MM.1S (cell line): Measurements from ENCODE around the gene ZXDC.

Experiments used
- DNase-seq: peaks from one replicate; pipeline ENCODE4 v3.0.0-alpha.2; 2015
- H2AFZ ChIP-seq: fragments of 300-600 bp; sonication (generic); 2 replicates; pipeline ENCODE4 v1.6.0; 2016; ENCODE audit warnings: antibody characterized with exemption, low read length
- H3F3A ChIP-seq: fragments of 300-600 bp; sonication (generic); 2 replicates; pipeline ENCODE4 v1.6.1; 2016; ENCODE audit warnings: mild to moderate bottlenecking, antibody characterized with exemption, low read length, moderate library complexity, mixed read lengths; ENCODE audit not compliant: insufficient read depth
- H3K27ac ChIP-seq: fragments of 300-600 bp; sonication (generic); 2 replicates; pipeline ENCODE4 v1.5.1; 2016; ENCODE audit warnings: mild to moderate bottlenecking, low read length
- H3K27me3 ChIP-seq: fragments of 300-600 bp; sonication (generic); replicated peaks from 2 replicates; pipeline ENCODE4 v1.6.0; 2016; ENCODE audit warnings: low read length; ENCODE audit not compliant: insufficient read depth
- H3K36me3 ChIP-seq: fragments of 300-600 bp; sonication (generic); replicated peaks from 2 replicates; pipeline ENCODE4 v1.6.1; 2016; ENCODE audit warnings: mild to moderate bottlenecking, low read length, mixed read lengths; ENCODE audit not compliant: insufficient read depth
- H3K4me1 ChIP-seq: fragments of 300-600 bp; sonication (generic); 2 replicates; pipeline ENCODE4 v1.6.1; 2016; ENCODE audit warnings: low read length, mixed read lengths
- H3K4me2 ChIP-seq: fragments of 300-600 bp; sonication (generic); 2 replicates; pipeline ENCODE4 v1.6.0; 2016; ENCODE audit warnings: low read depth, low read length
- H3K4me3 ChIP-seq: fragments of 300-600 bp; sonication (generic); 2 replicates; pipeline ENCODE4 v1.5.1; 2016; ENCODE audit warnings: low read length, mixed read lengths
- H3K79me2 ChIP-seq: fragments of 300-600 bp; sonication (generic); 2 replicates; pipeline ENCODE4 v1.6.1; 2016; ENCODE audit warnings: mixed run types, low read length, mixed read lengths
- H3K9ac ChIP-seq: fragments of 300-600 bp; sonication (generic); 2 replicates; pipeline ENCODE4 v1.6.1; 2016; ENCODE audit warnings: low read length, mixed read lengths
- H3K9me2 ChIP-seq: fragments of 300-600 bp; sonication (generic); replicated peaks from 2 replicates; pipeline ENCODE4 v1.6.1; 2016; ENCODE audit warnings: mild to moderate bottlenecking, low read length, mixed read lengths; ENCODE audit not compliant: insufficient read depth
- H3K9me3 ChIP-seq: fragments of 300-600 bp; sonication (generic); replicated peaks from 2 replicates; pipeline ENCODE4 v1.6.1; 2016; ENCODE audit warnings: mild to moderate bottlenecking, low read length, mixed read lengths; ENCODE audit not compliant: insufficient read depth
- H4K20me1 ChIP-seq: fragments of 300-600 bp; sonication (generic); 2 replicates; pipeline ENCODE4 v1.6.1; 2016; ENCODE audit warnings: mild to moderate bottlenecking, low read length, moderate library complexity, mixed read lengths; ENCODE audit not compliant: insufficient read depth
- EZH2 ChIP-seq: fragments of 300-600 bp; sonication (generic); optimal IDR thresholded peaks from 2 replicates; pipeline ENCODE3; 2017; ENCODE audit warnings: low read depth, mild to moderate bottlenecking, antibody characterized with exemption, low read length, mixed read lengths
- EZH2phosphoT487 ChIP-seq: fragments of 300-600 bp; sonication (generic); IDR thresholded peaks from 2 replicates; pipeline ENCODE4 v1.6.1; 2018; ENCODE audit warnings: antibody characterized with exemption, low read length
- TF ChIP-seq, protein P1 (sequence below): fragments of 300-600 bp; sonication (generic); IDR thresholded peaks from 2 replicates; pipeline ENCODE4 v1.5.1; 2016; ENCODE audit warnings: antibody characterized with exemption, low read length, mixed read lengths

The ZXDC gene

DNA sequence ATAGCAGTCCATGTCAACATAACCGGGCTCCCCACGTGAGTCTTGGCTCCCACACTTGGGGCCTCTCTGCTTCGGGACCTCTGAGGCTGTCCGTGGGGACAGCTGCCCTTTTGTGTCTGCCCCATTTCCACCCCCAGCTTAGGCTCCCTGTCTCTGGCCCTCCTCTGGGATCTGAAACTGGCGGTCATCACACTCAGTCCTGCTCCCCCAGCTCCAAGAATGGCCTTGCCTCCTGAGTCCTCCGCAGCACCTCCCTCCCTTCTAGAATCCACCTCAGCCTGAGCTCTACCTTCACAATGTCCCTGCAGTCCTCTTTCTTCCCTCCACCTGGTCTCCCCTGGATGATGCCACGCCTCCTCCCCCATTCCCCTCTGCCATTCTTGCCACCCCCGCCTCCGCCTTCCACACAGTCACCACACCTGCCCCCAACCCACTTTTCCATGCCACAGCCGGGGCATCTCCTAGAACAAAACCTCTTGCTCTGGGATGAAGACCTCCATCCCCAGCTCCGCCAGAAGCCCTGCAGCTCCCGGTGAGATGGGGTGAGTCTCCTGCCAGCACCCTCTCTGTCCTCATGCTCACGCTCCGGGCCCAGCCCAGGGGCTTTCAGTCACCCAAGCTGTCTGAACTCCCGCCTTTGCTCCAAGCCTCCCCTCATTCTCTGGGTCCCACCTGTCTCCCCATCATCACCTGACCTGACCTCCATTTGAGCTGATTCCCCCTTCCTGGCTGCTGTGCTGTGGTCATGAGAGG, 7.0 kb upstream of the ZXDC start:
- Histone ChIP-seq H3K4me3 (no peak overlapping the region), H3K36me3 (no peaks in the 10 kb centered on the region), H3K9me2 (no peaks in the 10 kb centered on the region), H3K4me1 (peaks cover 13% of the 10 kb centered on the region), H3K9ac (no peak overlapping the region), H3K4me2 (no peak overlapping the region), H4K20me1 (no peaks in the 10 kb centered on the region), H3F3A (no peaks in the 10 kb centered on the region), H3K27ac (no peak overlapping the region), H3K9me3 (no peaks in the 10 kb centered on the region), H2AFZ (no peak overlapping the region), H3K79me2 (no peaks in the 10 kb centered on the region), H3K27me3 (no peaks in the 10 kb centered on the region)
- TF ChIP-seq, protein P1, sequence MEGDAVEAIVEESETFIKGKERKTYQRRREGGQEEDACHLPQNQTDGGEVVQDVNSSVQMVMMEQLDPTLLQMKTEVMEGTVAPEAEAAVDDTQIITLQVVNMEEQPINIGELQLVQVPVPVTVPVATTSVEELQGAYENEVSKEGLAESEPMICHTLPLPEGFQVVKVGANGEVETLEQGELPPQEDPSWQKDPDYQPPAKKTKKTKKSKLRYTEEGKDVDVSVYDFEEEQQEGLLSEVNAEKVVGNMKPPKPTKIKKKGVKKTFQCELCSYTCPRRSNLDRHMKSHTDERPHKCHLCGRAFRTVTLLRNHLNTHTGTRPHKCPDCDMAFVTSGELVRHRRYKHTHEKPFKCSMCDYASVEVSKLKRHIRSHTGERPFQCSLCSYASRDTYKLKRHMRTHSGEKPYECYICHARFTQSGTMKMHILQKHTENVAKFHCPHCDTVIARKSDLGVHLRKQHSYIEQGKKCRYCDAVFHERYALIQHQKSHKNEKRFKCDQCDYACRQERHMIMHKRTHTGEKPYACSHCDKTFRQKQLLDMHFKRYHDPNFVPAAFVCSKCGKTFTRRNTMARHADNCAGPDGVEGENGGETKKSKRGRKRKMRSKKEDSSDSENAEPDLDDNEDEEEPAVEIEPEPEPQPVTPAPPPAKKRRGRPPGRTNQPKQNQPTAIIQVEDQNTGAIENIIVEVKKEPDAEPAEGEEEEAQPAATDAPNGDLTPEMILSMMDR: no peak
- TF ChIP-seq EZH2 (no peak), EZH2phosphoT487 (no peak)
- DNase-seq: no peak

DNA sequence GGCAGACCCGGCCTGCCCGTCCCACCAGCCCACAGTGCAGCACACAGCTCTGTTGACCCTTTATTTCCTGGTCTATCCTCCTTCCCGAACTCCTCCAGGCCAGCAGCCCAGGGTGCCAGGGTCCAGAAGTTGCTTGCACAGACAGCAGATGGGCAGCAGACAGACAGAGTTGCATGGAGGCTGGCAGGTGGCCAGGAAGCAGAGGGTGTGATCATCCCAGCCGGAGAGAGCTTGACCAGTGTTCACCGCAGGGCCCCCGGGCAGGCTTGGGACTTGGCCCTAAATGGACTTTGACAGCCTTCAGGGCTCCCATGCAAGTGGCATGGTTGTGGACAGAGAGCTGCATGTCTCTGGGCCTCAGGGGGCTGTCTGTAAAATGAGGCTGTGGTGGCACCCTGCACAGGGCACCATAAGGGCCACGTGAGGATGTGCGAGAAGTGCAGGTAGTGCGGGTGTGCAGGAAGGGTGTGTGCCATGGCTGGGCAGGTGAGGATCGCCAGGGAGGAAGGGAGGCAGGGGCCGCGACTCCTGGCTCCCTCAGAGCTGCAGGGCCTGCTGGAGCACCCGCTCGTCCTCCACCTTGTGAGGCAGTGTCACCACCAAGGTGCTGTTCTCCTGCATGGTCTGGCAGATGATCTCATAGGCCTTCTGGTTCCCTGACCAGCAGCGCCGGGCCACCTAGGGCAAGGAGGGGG, 6.3 kb upstream of the ZXDC start:
- no peak overlapping the region for H3K4me3 ChIP-seq
- H4K20me1 ChIP-seq: no peaks in the 10 kb centered on the region
- no peak overlapping the region for H3K9ac ChIP-seq
- no peak overlapping the region for H3K4me2 ChIP-seq
- H3K36me3 ChIP-seq: no peaks in the 10 kb centered on the region
- no peaks in the 10 kb centered on the region for H3K9me3 ChIP-seq
- TF ChIP-seq EZH2: no peak
- TF ChIP-seq, protein P1: no peak
- no peak for TF ChIP-seq EZH2phosphoT487
- peaks cover 6% of the 10 kb centered on the region for H3K4me1 ChIP-seq
- H3K27ac ChIP-seq: no peak overlapping the region
- no peaks in the 10 kb centered on the region for H3K27me3 ChIP-seq
- H3K79me2 ChIP-seq: no peaks in the 10 kb centered on the region
- H3F3A ChIP-seq: no peaks in the 10 kb centered on the region
- no peaks in the 10 kb centered on the region for H3K9me2 ChIP-seq
- no peak for DNase-seq
- no peak overlapping the region for H2AFZ ChIP-seq

GRCh38 chr3:126480861-126481260, 5.2 kb upstream of the ZXDC start:
- no peaks in the 10 kb centered on the region for H3K4me1 ChIP-seq
- no peak overlapping the region for H3K9ac ChIP-seq
- H3K9me3 ChIP-seq: no peaks in the 10 kb centered on the region
- H3K4me2 ChIP-seq: no peak overlapping the region
- peaks cover 4% of the 10 kb centered on the region; the same call in 1 of the 2 replicates for H3F3A ChIP-seq
- H3K4me3 ChIP-seq: no peak overlapping the region
- TF ChIP-seq, protein P1: no peak
- TF ChIP-seq EZH2phosphoT487 (no peak), EZH2 (no peak)
- no peak overlapping the region for H3K27ac ChIP-seq
- no peaks in the 10 kb centered on the region for H3K36me3 ChIP-seq
- H2AFZ ChIP-seq: no peak overlapping the region
- DNase-seq: no peak
- no peaks in the 10 kb centered on the region for H3K79me2 ChIP-seq
- H3K9me2 ChIP-seq: no peaks in the 10 kb centered on the region
- H4K20me1 ChIP-seq: no peaks in the 10 kb centered on the region
- no peaks in the 10 kb centered on the region for H3K27me3 ChIP-seq
